Measurements from ENCODE around the gene ITPRID2. TPM values are rescaled to one million over a fixed set of nuclear protein-coding genes. Genes with fewer than 3 reads are reported as not detected.
A peak's percentile ranks its signal among the peaks of the same experiment; 100 is the strongest.

The ITPRID2 gene
- total and polyA plus RNA-seq, 2 of the 4 experiments (the other 2 are of a cell fraction), result 74.1 to 187 TPM

DNA sequence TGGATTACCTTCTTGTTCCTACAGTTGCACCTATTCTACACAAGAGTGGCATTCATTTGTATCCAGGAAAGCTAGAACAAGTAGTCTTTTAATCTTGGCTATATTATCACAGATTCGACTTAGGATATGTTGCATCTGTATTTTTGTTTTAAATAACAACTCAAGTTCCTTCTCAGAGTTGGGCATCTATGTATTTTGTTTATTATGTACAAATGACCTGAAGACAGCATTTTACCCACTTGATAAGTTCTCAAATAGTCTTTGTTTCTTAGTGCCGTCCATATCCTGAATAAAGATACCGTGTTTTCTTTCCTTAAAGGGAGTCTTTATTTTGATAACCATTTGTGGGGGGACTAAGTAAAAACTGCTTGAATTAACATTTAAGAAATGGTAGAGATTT is 2.9 kb downstream of the ITPRID2 start:
- intact Hi-C loops (cut with micrococcal nuclease), result loop anchor here (5.0 to 10.0 kb wide), 3 partner anchors 107 to 1770 kb away; no protein-coding TSS in a partner anchor
- CTCF ChIA-PET, result interaction anchor here (0.5 kb wide), 1 partner anchor 154 kb away, joined by 3 read pairs; no protein-coding TSS in a partner anchor
- peaks cover 7% of the 10 kb centered on the region for H3K36me3 ChIP-seq (ENCODE audit: control insufficient read depth, insufficient read depth, low read length)

More for the DNA sequence above, 2.9 kb downstream of the ITPRID2 start:
- Histone ChIP-seq H3K23ac (ENCODE audit: low read depth, low read length) (peak overlapping the region; percentile 92; the same call in 1 of the 2 replicates), H2AK5ac (ENCODE audit: low read depth, low read length) (no peak overlapping the region), H2BK5ac (ENCODE audit: low read depth, low read length, poor library complexity, severe bottlenecking) (peak overlapping the region; percentile 74), H3K18ac (ENCODE audit: low read depth, low read length) (no peak overlapping the region), H2AFZ (replicated peaks; ENCODE audit: low read length, poor library complexity) (no peak overlapping the region), H4K8ac (ENCODE audit: low read depth in 2 of 2, low read length in 2 of 2) (no peak overlapping the region), H3K27ac (ENCODE audit: insufficient read depth, low read length) (peak overlapping the region; percentile 43; the same call in 1 of the 2 replicates), H3K4me3 (ENCODE audit: insufficient read depth, low read depth, low read length) (peak overlapping the region; percentile 44), H3K4me1 (ENCODE audit: control insufficient read depth, insufficient read depth, low read length) (peaks cover 3% of the 10 kb centered on the region; the same call in 1 of the 2 replicates), H3K27me3 (ENCODE audit: control insufficient read depth, insufficient read depth, low read length) (no peaks in the 10 kb centered on the region), H2AK9ac (replicated peaks; ENCODE audit: low read depth, low read length, poor library complexity) (no peak overlapping the region), H3K56ac (ENCODE audit: extremely low read depth, insufficient read depth, low read length) (no peak overlapping the region), H2BK15ac (ENCODE audit: low read depth, low read length) (no peak overlapping the region), H3K9me3 (ENCODE audit: control insufficient read depth, insufficient read depth, low read length) (no peaks in the 10 kb centered on the region), H4K20me1 (ENCODE audit: insufficient read depth, low read length) (peaks cover 4% of the 10 kb centered on the region; the same call in 1 of the 2 replicates), H3K4me2 (ENCODE audit: low read depth, low read length) (peak overlapping the region; percentile 96), H3K9ac (ENCODE audit: low read depth, low read length) (peak overlapping the region; percentile 65; the same call in 1 of the 2 replicates), H2BK120ac (ENCODE audit: low read depth, low read length) (no peak overlapping the region), H3K9me1 (ENCODE audit: insufficient read depth, low read length) (no peaks in the 10 kb centered on the region), H3K14ac (replicated peaks; ENCODE audit: low read depth, low read length) (peak overlapping the region; percentile 74), H3K4ac (ENCODE audit: low read depth, low read length) (peak overlapping the region; percentile 25; the same call in 1 of the 2 replicates), H3K79me1 (ENCODE audit: low read depth in 1 of 2, low read length in 2 of 2) (peaks cover 0 to 20% of the 10 kb centered on the region in 2 experiments; a peak in 2 of 4 replicates), H4K5ac (ENCODE audit: low read depth, low read length) (no peak overlapping the region), H4K91ac (ENCODE audit: insufficient read depth, low read depth, low read length) (no peak overlapping the region), H2BK20ac (ENCODE audit: low read depth, low read length) (no peak overlapping the region; the same call in 1 of the 2 replicates)
- ATAC-seq (ENCODE audit: low read depth) (no peak), DNase-seq (no peak)
- dilution Hi-C loops (cut with HindIII; ENCODE audit: low sequenced_read_pairs, unreplicated experiment), result no loop called here
- POLR2A ChIA-PET (ENCODE audit: unreplicated experiment), result no interaction called here
- WGBS, 2 experiments (ENCODE audit: extremely low coverage in 2 of 2, insufficient read length in 1 of 2), result no CpG with 5 or more reads among the region's 3 CpGs
- no peak for TF ChIP-seq SMC3 (IDR thresholded peaks at IDR 0.05; ENCODE audit: low read depth, low read length)
- no peak for TF ChIP-seq NFE2L2 (IDR thresholded peaks at IDR 0.05; ENCODE audit: low read depth, low read length)
- TF ChIP-seq FOS (IDR thresholded peaks at IDR 0.05; ENCODE audit: low read depth, low read length), result no peak
- no peak for TF ChIP-seq MXI1 (IDR thresholded peaks at IDR 0.05; ENCODE audit: borderline replicate concordance, low read depth, low read length)
- no TSS peak for BruUV-seq (replicated peaks)
- in situ Hi-C loops (cut with MboI; ENCODE audit: low sequenced_read_pairs), result loop anchor here (10.0 kb wide), 1 partner anchor 1770 kb away; no protein-coding TSS in a partner anchor

Measured in IMR-90 (cell line).